HG02943 (cell line): ENCODE results near the gene RNH1.

ENCODE experiments used
- ATAC-seq: cut with Tn5 transposase; IDR thresholded peaks from one replicate; pipeline ENCODE4 v1.9.1; 2021; ENCODE audit warnings: mild to moderate bottlenecking, low read depth, moderate library complexity; ENCODE audit not compliant: unreplicated experiment

The RNH1 gene

DNA sequence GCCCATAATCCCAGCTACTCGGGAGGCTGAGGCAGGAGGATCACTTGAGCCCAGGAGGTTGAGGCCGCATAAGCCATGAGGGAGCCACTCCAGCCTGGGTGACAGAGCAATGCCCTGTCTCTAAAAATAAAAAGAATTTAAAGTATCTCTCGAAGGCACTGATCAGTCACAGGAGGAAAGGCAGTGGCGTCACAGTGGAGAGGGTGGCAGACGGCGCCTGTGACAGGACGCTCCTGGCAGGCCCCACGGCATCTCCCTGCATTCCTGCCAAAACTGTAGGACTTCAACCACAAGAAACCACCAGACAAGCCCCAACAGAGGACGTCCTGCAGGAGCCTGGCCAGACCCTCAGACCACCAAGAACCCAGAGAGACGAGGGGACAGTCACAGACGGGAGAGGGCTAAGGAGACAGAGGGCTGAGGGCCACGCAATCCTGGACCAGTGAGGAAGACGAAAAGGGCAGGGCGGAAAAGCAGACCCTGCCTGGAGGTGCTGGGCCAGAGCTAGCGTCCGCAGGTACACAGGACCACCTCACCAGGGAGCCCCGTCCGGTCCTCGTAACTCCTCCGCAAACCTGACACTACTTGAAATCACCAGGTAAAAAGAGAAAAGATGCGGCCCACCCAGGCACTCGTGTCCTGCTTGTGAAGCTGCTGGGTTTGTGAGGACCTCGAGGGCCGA, 5.9 kb downstream of the RNH1 start:
- no peak for ATAC-seq

DNA sequence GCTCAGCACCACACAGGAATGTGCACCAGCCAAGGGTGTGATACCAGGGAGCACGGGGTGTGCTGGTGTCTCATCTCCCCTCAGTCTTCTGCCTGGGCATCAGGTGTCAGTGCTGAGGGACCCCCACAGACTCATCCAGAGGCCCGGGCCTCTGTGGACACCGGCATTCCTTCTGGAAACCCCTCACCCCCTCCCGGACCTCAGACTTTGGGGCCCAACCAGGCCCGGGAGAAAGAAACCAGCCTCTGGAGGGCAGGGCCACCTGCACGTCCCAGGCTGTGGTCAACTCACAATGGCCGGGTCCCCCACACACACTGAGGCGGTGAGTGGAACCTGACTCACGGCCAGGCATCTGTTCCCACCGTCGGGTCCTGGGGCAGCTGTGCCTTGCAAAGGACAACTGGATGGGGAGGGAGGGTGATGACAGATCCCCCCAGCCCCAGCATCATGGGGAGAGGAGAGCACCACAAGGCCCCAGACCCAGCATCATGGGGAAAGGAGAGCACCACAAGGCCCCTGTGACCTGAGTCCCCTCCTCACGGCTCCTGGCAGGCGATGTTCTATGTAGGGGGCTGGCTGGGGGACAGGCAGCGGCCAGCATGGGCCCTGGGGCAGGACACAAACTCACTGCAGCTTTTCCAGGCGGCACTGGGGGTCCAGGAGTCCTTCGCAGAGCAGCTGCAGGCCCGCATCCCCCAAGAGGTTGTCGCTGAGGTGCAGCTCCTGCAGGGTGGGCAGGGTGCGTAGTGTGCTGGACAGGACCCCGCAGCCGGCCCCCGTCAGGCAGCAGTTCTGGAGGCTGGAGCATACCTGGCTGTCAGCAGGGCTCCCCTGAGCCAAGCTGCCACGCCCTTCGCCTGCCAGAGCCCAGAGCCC, 7.6 kb downstream of the RNH1 start:
- ATAC-seq, result no peak

DNA sequence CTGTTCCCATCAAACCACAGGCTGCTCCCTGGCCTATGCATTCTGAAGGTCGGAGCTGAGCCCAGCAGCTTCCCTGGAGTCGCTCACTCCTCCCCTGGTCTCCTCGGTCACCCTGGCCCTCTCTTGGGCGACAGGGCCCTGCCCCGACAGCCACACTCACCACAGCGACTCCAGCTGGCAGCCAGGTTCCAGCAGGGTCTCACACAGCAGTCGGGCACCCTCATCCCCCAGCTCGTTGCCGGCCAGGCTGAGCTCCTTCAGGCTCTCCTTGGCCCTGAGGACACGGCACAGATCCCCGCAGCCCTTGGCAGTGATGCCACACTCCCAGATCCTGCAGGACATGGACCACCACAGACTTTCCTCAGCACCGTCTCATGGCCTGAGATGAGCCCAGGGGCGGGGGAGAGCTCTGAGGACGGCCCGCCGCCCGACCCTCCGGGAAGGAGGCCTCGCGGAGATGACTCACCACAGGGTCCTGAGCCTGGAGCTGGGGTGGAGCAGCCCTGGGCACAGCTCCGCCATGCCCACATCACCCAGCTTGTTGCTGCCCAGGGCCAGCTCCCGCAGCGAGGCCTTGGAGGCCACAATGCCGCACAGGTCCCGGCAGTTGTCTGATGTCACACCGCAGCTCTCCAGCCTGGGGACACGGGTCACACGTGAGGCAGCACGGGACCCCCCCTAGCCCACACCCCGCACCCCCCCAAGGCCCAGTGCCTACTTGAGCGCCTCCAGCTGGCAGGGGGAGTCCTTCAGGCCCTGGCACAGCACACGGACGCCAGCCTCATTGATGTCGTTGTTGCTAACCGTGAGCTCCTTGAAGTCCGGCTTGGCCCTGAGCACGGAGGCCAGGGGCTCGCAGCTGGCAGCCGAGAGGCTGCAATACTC, 8.5 kb downstream of the RNH1 start:
- no peak for ATAC-seq

GRCh38 chr11:497565-498296, 9.3 kb downstream of the RNH1 start:
- no peak for ATAC-seq

- ATAC-seq, result no peak
These were observed 10.0 kb downstream of the RNH1 start for GRCh38 chr11:496834-497564.

DNA sequence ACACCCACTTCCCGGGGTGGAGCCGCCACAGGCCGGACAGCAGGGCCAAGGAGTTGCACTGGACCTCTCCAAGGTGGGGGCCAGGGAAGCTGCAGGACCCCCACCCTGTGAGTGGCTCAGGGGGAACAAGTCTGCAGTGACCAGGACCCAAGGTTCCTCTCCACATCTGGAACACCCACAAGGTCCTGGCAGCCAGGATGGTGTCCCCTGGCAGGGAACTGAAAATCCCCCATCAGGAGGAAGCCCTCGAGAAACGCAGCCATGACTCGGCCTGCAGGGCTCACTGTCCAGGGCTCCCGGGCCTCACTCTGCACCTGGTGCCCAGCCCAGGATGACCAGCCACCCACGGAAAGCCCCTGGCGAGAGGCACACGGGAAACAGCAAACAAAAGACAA, 11.5 kb downstream of the RNH1 start:
- ATAC-seq, result no peak

DNA sequence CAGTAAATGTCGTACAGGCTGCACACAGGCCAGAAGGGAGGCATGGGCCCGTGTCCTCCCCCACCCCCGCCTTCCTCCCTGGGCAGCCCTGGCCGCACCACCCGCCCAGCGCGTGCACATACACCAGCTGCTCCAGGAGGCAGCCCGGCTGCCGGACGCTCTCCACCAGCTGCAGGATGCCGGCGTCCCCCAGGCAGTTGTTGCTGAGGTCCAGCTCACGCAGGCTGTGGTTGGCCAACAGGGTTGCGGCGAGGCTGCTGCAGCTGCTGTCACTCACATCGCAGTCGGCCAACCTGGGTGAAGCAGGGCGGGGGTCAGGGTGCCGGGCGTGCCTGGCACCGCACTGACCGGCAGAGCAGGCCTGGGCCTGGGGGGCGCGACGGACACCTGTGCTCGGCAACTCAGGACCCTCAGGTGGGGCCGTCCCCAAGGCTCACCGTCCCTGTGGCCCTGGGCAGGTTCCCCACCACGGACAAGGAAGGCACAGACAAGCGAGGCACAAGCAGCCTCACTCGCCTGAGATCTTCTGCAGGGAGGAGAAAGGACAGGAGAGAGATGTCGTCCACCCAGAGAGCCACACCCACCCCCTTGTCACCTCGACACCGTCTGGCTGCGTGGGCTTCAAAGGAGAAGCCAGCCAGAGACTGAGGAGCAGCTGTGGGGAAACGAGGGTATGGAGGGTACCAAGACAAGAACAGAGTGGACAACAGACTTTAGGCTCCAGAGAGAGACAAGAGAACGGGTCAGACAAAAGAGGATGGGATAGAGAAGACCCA, 12.1 kb downstream of the RNH1 start:
- no peak for ATAC-seq

GRCh38 chr11:492427-493226, 14.4 kb downstream of the RNH1 start:
- no peak for ATAC-seq

GRCh38 chr11:491358-491757, 15.7 kb downstream of the RNH1 start:
- ATAC-seq, result no peak

DNA sequence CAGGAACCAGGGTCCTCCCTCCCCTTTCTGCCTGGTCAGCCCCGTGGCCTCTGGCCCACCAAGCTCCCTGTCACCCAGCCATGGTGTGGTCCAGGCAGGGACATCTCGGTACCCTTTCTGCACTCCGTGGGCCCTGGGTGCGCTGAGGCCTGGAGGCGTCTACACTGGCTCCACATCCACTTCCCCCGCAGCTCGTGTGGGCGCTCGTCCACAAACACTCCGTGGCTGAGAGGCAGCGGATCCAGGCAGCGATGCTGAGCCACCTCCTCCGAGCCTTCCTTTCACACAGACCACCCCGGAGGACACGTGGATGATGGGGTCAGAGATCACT, 16.1 kb downstream of the RNH1 start:
- ATAC-seq, result no peak

GRCh38 chr11:490186-490929, 16.7 kb downstream of the RNH1 start:
- ATAC-seq, result no peak

DNA sequence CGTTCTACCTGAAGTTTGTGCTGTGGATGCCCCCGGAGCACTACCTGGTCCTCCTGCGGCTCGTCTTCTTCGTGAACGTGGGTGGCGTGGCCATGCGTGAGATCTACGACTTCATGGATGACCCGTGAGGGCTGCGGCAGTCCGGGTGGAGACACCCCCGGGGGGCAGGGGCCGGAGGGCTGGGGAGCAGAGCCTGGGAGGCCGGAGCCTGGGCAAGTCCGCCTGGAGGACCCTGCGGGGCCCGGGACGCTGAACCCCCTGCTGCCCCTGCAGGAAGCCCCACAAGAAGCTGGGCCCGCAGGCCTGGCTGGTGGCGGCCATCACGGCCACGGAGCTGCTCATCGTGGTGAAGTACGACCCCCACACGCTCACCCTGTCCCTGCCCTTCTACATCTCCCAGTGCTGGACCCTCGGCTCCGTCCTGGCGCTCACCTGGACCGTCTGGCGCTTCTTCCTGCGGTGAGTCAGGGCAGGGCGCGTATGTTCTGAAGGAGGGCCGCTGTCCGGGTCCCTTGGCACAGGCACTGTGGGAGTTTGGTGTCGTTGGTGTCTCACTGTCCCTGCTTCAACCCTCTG, 17.3 kb downstream of the RNH1 start:
- ATAC-seq, result no peak

GRCh38 chr11:488992-489391, 18.1 kb downstream of the RNH1 start:
- no peak for ATAC-seq

- ATAC-seq, result no peak
These were observed 18.5 kb downstream of the RNH1 start for GRCh38 chr11:488579-488978.

GRCh38 chr11:488062-488461, 19.0 kb downstream of the RNH1 start:
- ATAC-seq, result no peak

DNA sequence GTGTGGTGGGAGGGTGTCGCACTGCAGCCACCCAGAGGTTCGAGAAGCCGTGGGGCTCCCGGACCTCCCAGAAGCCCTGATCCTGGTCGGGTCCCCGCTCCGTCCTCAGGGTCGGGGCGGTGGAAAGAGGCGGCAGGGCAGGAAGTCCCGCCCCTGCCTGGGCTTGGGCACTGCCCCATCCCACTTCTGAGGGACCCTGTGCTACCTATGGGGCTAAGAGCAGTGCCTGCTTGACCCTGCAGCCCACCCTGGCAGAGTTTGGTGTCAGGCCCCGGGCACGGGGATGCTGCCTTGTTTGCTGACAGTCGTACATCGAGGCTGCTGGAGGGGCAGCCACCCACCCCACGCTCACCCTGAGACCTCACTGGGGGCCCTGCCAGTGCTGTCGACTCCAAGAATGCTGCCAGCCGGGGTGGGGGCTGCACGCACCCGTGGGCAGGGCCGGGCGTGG, 19.4 kb downstream of the RNH1 start:
- ATAC-seq, result no peak

DNA sequence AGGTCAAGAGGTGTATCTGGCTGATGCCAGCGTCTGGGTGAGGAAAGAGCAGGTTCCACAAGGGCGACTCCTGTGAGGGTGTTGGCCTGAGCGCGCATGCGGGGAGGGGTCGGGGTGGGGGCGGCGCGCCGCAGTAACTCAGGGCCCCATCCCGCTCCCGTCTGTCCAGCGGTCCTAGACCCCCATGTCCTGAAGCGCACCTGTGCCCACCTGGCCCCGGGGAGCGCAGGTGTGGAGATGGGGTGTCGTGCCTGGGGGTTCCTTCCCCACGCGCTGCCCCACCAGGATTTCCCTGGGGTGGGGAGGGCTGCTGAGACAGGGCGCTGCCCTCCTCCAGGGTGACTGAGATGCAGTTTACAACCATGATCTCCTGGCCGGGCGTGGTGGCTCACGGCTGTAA, 20.9 kb downstream of the RNH1 start:
- no peak for ATAC-seq
